BJ (cell line): ENCODE results near the gene UQCC5. TPM values are rescaled to one million over a fixed set of nuclear protein-coding genes. Genes with fewer than 3 reads are reported as not detected.

ENCODE experiments used
- CTCF ChIA-PET: fragments of 350-600 bp; formaldehyde crosslinking; extraction: SDS; loops from one replicate; lab custom pipeline; 2021; ENCODE audit warnings: antibody characterized with exemption, inconsistent platforms; lab: Yijun Ruan, JAX
- POLR2A ChIA-PET: fragments of 300-600 bp; sonication (Branson Sonifier 250); formaldehyde crosslinking; extraction: SDS; loops from one replicate; lab custom pipeline; 2021; ENCODE audit warnings: antibody characterized with exemption; lab: Charles Lee
- DNase-seq: peaks from one replicate; pipeline ENCODE4 v3.0.0-alpha.2; 2011; ENCODE audit warnings: low read depth
- H3K27me3 ChIP-seq: 2 replicates; pipeline ENCODE4 v1.6.0; 2011; ENCODE audit warnings: low read length; ENCODE audit not compliant: control insufficient read depth, insufficient read depth
- H3K36me3 ChIP-seq: 2 replicates; pipeline ENCODE4 v1.5.1; 2011; ENCODE audit warnings: low read length; ENCODE audit not compliant: control insufficient read depth, insufficient read depth
- H3K4me3 ChIP-seq: 2 replicates; pipeline ENCODE4 v1.5.1; 2011; ENCODE audit warnings: low read depth, mild to moderate bottlenecking, control low read depth, low read length
- polyA plus RNA-seq: library from polyadenylated mRNA; depleted of rRNA; stranded (reverse); fragments of >200 nt; gene quantifications from 2 replicates; pipeline ENCODE4 v1.2.3, GENCODE V29; 2011
- TF ChIP-seq, protein P1 (sequence below): IDR thresholded peaks from 2 replicates; pipeline ENCODE4 v1.5.1; 2011; ENCODE audit warnings: low read depth, mild to moderate bottlenecking, control low read depth, inconsistent platforms, low read length, moderate library complexity; ENCODE audit not compliant: insufficient read depth

UQCC5 gene
- polyA plus RNA-seq, 1 experiment: 11.9 TPM

DNA sequence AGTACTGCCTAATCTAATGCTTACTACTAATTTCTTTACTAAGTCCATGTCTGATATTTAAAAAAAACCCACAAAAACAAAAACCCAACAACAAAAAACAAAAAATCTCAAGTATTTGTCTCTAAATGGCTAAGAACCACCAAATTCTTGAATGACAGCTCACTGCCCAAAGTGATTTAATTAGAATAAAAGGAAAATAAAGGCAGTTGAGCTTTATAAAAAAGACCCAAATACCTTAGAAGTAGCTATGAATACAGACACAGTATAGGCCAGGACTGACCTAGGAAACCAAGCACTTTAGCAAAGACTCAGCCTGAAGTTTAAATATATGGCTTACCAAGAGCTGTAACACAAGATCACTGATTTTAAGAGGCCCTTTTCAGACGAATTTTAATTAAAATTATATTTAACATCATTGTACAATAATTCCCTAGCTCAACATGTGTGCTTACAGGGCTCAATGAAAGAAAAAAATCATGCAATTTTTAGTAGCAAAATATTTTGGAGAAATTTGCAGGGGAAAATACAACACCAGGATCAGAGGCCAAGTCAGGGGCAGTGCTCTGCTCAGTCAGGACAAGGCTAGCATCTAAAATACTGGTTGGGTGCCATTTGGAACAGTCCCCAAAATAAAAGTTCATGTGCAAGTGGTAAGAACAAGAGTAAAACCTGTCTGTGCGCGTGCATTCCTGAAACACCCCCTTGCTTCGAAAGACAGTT is 24.8 kb downstream of the UQCC5 start:
- CTCF ChIA-PET: interaction anchor here (1.1 to 1.5 kb wide), 3 partner anchors 9 to 14 kb away, joined by 3 read pairs; no protein-coding TSS in a partner anchor
- TF ChIP-seq, protein P1, sequence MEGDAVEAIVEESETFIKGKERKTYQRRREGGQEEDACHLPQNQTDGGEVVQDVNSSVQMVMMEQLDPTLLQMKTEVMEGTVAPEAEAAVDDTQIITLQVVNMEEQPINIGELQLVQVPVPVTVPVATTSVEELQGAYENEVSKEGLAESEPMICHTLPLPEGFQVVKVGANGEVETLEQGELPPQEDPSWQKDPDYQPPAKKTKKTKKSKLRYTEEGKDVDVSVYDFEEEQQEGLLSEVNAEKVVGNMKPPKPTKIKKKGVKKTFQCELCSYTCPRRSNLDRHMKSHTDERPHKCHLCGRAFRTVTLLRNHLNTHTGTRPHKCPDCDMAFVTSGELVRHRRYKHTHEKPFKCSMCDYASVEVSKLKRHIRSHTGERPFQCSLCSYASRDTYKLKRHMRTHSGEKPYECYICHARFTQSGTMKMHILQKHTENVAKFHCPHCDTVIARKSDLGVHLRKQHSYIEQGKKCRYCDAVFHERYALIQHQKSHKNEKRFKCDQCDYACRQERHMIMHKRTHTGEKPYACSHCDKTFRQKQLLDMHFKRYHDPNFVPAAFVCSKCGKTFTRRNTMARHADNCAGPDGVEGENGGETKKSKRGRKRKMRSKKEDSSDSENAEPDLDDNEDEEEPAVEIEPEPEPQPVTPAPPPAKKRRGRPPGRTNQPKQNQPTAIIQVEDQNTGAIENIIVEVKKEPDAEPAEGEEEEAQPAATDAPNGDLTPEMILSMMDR: no peak
- no peak overlapping the region for H3K4me3 ChIP-seq
- H3K36me3 ChIP-seq: peaks cover 12% of the 10 kb centered on the region
- H3K27me3 ChIP-seq: no peaks in the 10 kb centered on the region
- DNase-seq: no peak
- POLR2A ChIA-PET: no interaction called here

DNA sequence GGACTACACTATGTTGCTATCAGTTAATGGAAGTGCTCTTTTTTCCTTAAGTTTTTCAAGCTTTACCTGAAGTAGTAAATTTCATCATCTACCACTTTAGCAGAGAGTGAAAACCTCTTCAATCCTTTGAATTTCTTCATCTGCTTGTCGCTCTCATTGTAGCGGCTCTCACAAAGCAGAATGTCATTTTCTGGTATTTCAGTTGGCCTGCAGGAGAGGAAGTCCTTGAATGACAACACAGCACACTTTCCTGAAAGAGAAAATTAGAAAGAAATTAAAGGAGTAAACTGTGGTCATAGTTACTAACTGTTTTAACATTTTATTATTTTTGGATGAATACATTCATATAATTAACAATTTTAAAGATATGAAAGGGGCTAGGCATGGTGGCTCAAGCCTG is 27.6 kb downstream of the UQCC5 start:
- POLR2A ChIA-PET: no interaction called here
- CTCF ChIA-PET: interaction anchor here (0.6 to 1.1 kb wide), 2 partner anchors 59 to 490 kb away, joined by 3 to 4 read pairs; no protein-coding TSS in a partner anchor
- Histone ChIP-seq H3K4me3 (no peak overlapping the region), H3K27me3 (no peaks in the 10 kb centered on the region), H3K36me3 (peaks cover 9% of the 10 kb centered on the region)
- TF ChIP-seq, protein P1: no peak
- no peak for DNase-seq

DNA sequence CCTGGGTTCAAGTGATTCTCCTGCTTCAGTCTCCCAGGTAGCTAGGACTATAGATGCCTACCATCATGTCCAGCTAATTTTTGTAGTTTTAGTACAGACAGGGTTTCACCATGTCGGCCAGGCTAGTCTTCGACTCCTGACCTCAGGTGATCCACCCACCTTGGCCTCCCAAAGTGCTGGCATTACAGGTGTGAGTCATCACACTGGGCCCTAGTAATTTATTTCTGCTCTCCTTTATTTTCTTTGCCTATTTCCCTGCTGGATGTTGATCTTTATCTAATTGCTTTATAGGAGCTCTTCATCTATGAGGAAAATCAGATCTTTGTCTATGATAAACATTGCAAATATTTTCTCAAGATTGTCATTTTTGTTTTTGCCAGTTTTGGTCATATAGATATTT is 31.7 kb downstream of the UQCC5 start:
- CTCF ChIA-PET: no interaction called here
- DNase-seq: no peak
- Histone ChIP-seq H3K4me3 (no peak overlapping the region), H3K36me3 (peaks cover 5% of the 10 kb centered on the region), H3K27me3 (no peaks in the 10 kb centered on the region)
- TF ChIP-seq, protein P1: no peak
- POLR2A ChIA-PET: no interaction called here

DNA sequence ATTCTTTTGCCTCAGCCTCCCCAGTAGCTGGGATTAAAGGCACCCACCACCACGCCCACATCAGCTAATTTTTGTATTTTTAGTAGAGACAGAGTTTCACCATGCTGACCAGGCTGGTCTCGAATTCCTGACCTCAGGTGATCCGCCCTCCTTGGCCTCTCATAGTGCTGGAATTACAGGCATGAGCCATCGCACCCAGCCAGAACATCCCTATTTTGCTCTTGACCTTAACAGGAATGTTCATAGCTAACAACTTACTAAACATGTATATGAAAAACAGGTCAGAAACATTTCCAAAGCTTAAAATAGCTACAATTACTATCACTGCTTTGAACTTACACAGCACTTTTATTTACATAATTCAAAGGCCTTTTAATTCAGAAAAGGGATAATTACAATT is 33.7 kb downstream of the UQCC5 start:
- POLR2A ChIA-PET: interaction anchor here (0.5 to 0.7 kb wide), 2 partner anchors 67 to 322 kb away, joined by 5 to 7 read pairs; no protein-coding TSS in a partner anchor

DNA sequence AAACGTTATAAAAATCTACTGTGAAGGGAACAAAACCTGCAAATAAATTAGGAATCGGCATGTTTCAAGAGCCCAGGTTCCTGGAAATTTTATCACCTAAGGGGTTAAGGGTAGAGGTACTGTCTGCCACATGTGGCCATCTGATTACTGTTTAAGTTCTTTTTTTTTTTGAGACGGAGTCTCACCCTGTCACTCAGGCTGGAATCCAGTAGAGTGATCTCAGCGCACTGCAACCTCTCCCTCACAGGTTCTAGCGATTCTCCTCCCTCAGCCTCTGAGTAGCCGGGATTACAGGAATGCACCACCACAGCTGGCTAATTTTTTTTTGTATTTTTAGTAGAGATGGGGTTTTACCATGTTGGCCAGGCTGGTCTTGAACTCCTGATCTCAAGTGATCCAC is 35.8 kb downstream of the UQCC5 start:
- no peak overlapping the region for H3K4me3 ChIP-seq
- H3K27me3 ChIP-seq: no peaks in the 10 kb centered on the region
- no peak for DNase-seq
- TF ChIP-seq, protein P1: no peak
- ChIA-PET CTCF (no interaction called here), POLR2A (no interaction called here)
- no peaks in the 10 kb centered on the region for H3K36me3 ChIP-seq

More for the DNA sequence above, 33.7 kb downstream of the UQCC5 start:
- no peak overlapping the region for H3K4me3 ChIP-seq
- no peaks in the 10 kb centered on the region for H3K27me3 ChIP-seq
- no peak for DNase-seq
- TF ChIP-seq, protein P1: no peak
- CTCF ChIA-PET: interaction anchor here (1.1 kb wide), 1 partner anchor 9 kb away, joined by 3 read pairs; no protein-coding TSS in a partner anchor
- H3K36me3 ChIP-seq: peaks cover 3% of the 10 kb centered on the region; the same call in 1 of the 2 replicates
